HepG2 (cell line): Measurements from ENCODE around the gene CCDC201. TPM values are rescaled to one million over a fixed set of nuclear protein-coding genes. Genes with fewer than 3 reads are reported as not detected.

ENCODE experiments used
- AGO1 ChIP-seq: fragments of 200-400 bp; formaldehyde crosslinking; IDR thresholded peaks from 2 replicates; pipeline ENCODE4 v1.6.1; 2017; ENCODE audit warnings: mild to moderate bottlenecking, low read depth, low read length, moderate library complexity; ENCODE audit not compliant: poor library complexity, severe bottlenecking
- ARID5B ChIP-seq: IDR thresholded peaks from 2 replicates; pipeline ENCODE4 v1.4.0; 2020; ENCODE audit warnings: mild to moderate bottlenecking, missing genetic modification reagents
- DNMT1 ChIP-seq: sonication (generic); formaldehyde crosslinking; IDR thresholded peaks from 2 replicates; pipeline ENCODE4 v1.5.1; 2020; ENCODE audit warnings: mild to moderate bottlenecking, missing genetic modification reagents
- FOXP4 ChIP-seq: sonication (generic); formaldehyde crosslinking; IDR thresholded peaks from 2 replicates; pipeline ENCODE4 v1.4.0; 2020; ENCODE audit warnings: missing genetic modification reagents
- HOXD1 ChIP-seq: sonication (generic); formaldehyde crosslinking; IDR thresholded peaks from 2 replicates; pipeline ENCODE4 v1.5.0; 2020; ENCODE audit warnings: missing genetic modification reagents
- KDM3A ChIP-seq: IDR thresholded peaks from 2 replicates; pipeline ENCODE4 v1.6.1; 2018; ENCODE audit warnings: low read depth, missing compliant biosample characterization
- MATR3 ChIP-seq: sonication (generic); formaldehyde crosslinking; IDR thresholded peaks from 2 replicates; pipeline ENCODE4 v1.4.0; 2020; ENCODE audit warnings: missing genetic modification reagents
- MAX ChIP-seq: IDR thresholded peaks from 2 replicates; pipeline ENCODE4 v1.6.1; 2012; ENCODE audit warnings: inconsistent platforms
- NFKB2 ChIP-seq: sonication (generic); formaldehyde crosslinking; IDR thresholded peaks from 2 replicates; pipeline ENCODE4 v1.4.0; 2020; ENCODE audit warnings: missing genetic modification reagents, borderline replicate concordance
- POLR2A ChIP-seq, 2 experiments: IDR thresholded peaks; 2 replicates each; pipeline ENCODE4 v1.6.1; 2011; ENCODE audit warnings: low read depth in 2 of 2, low read length in 2 of 2, mild to moderate bottlenecking in 1 of 2, moderate library complexity in 1 of 2; ENCODE audit not compliant: insufficient read depth in 1 of 2
- PTBP1 ChIP-seq: fragments of 200-400 bp; formaldehyde crosslinking; IDR thresholded peaks from 2 replicates; pipeline ENCODE4 v1.6.1; 2018; ENCODE audit warnings: low read length, low read depth; ENCODE audit not compliant: poor library complexity, severe bottlenecking
- TFDP2 ChIP-seq: sonication (generic); formaldehyde crosslinking; IDR thresholded peaks from 2 replicates; pipeline ENCODE4 v1.4.0; 2020; ENCODE audit warnings: missing genetic modification reagents
- ZFP91 ChIP-seq: sonication (generic); formaldehyde crosslinking; IDR thresholded peaks from 2 replicates; pipeline ENCODE4 v1.9.0; 2022; ENCODE audit warnings: missing genetic modification reagents, mild to moderate bottlenecking, borderline replicate concordance
- ZNF34 ChIP-seq: sonication (generic); formaldehyde crosslinking; IDR thresholded peaks from 2 replicates; pipeline ENCODE4 v1.4.0; 2020; ENCODE audit warnings: mild to moderate bottlenecking, missing genetic modification reagents, borderline replicate concordance
- ZNF790 ChIP-seq: sonication (generic); formaldehyde crosslinking; IDR thresholded peaks from 2 replicates; pipeline ENCODE4 v1.8.0; 2022; ENCODE audit warnings: missing genetic modification reagents, mild to moderate bottlenecking, borderline replicate concordance
- ZNF841 ChIP-seq: sonication (generic); formaldehyde crosslinking; IDR thresholded peaks from 2 replicates; pipeline ENCODE4 v1.8.1; 2023; ENCODE audit warnings: missing genetic modification reagents, borderline replicate concordance
- ZSCAN20 ChIP-seq: sonication (generic); formaldehyde crosslinking; IDR thresholded peaks from 2 replicates; pipeline ENCODE4 v1.4.0; 2020; ENCODE audit warnings: missing genetic modification reagents, mild to moderate bottlenecking, borderline replicate concordance
- polyA plus RNA-seq, 8 experiments: library from polyadenylated mRNA; depleted of rRNA in 3 of 8; stranded (reverse) in 7 of 8; unstranded in 1 of 8; fragments of >200 nt; fragmentation: Illumina TruSeq in 4 of 8; extraction: Trizol in 4 of 8; gene quantifications; 2 replicates each; pipeline versions ENCODE4 v1.2.1 to v1.2.3, GENCODE V29; 2011 to 2016; ENCODE audit warnings: low read depth in 4 of 8, missing spikeins in 1 of 8, mixed read lengths in 1 of 8; ENCODE audit not compliant: insufficient read depth in 1 of 8
- total RNA-seq, 5 experiments: library from RNA; depleted of rRNA; stranded (reverse); fragments of >200 nt; fragmentation: Illumina TruSeq; extraction: Trizol; gene quantifications; 2 replicates each; pipeline ENCODE4 v1.2.3, GENCODE V29; 2016; ENCODE audit warnings: low read depth in 1 of 5
- TF ChIP-seq, protein P1 (sequence below): IDR thresholded peaks from 2 replicates; pipeline ENCODE4 v1.6.1; 2016; ENCODE audit warnings: mild to moderate bottlenecking

CCDC201 gene
- total and polyA plus RNA-seq, 2 of the 13 experiments (the other 11 are each of a cell fraction or from before 2014, with no cell fraction given), result 0.92 TPM; not detected in 1

DNA sequence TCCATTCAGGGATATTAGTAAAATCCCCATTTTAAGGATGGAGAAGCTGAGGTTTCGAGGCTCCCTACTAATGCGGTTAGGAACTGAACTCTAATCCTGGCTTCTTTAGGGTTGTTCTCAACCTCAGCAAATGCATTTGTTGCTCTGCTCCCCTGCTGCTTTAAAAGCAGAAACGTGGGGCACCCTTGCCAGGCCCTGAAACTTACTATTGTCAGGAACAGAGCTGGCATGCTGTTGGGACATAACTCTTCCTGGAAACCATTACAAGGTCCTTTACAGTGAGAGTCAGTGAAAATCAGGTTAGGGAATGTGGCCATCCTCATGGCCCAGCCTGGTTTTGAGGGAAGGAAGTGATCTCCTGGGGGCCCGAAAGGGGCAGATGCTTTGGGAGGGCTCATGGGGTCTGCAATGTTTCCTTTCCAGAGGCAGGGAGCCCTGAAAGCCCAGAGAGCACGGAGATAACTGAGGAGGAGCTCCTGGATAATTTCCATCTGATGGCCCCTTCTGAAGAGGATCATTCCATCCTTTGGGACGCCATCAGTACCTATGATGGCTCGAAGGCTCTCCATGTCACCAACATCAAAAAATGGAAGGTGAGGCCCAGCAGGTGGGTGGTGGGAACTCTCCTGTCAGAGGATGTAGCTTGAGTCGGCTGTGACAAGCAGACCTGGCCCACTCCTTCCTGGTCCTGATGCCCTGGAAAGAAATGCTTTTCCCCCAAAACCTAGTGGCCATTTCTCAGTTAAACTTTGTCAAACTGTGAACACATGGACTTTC, 17.4 kb upstream of the CCDC201 start (continued):
- no peak for TF ChIP-seq DNMT1
- no peak for TF ChIP-seq TFDP2 (CRISPR knock-in tag)
- TF ChIP-seq ZFP91 (CRISPR knock-in tag), result peak; percentile 35; the same call in 1 of the 2 replicates
- no peak for TF ChIP-seq ZNF34 (CRISPR knock-in tag)
- TF ChIP-seq PTBP1, result no peak
- TF ChIP-seq ARID5B (CRISPR knock-in tag), result no peak
- peak; percentile 53; the same call in 1 of the 2 replicates for TF ChIP-seq NFKB2 (CRISPR knock-in tag)
- TF ChIP-seq, protein P1, sequence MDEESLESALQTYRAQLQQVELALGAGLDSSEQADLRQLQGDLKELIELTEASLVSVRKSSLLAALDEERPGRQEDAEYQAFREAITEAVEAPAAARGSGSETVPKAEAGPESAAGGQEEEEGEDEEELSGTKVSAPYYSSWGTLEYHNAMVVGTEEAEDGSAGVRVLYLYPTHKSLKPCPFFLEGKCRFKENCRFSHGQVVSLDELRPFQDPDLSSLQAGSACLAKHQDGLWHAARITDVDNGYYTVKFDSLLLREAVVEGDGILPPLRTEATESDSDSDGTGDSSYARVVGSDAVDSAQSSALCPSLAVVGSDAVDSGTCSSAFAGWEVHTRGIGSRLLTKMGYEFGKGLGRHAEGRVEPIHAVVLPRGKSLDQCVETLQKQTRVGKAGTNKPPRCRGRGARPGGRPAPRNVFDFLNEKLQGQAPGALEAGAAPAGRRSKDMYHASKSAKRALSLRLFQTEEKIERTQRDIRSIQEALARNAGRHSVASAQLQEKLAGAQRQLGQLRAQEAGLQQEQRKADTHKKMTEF (CRISPR knock-in tag), result no peak; the same call in 1 of the 2 replicates
- TF ChIP-seq MAX, result no peak
- no peak for TF ChIP-seq MATR3 (CRISPR knock-in tag)
- peak in 1 of 2 experiments; percentile 0; a peak in 1 of 4 replicates for TF ChIP-seq POLR2A (IDR thresholded peaks at IDR 0.05; ENCODE audit: insufficient read depth in 1 of 2, low read depth in 2 of 2, low read length in 2 of 2)
- peak; percentile 90; the same call in 1 of the 2 replicates for TF ChIP-seq ZSCAN20 (CRISPR knock-in tag)
- TF ChIP-seq ZNF790, result no peak
- no peak for TF ChIP-seq ZNF841 (CRISPR knock-in tag)
- peak; percentile 36; the same call in 1 of the 2 replicates for TF ChIP-seq FOXP4 (CRISPR knock-in tag)
- no peak for TF ChIP-seq AGO1
- TF ChIP-seq KDM3A (CRISPR knock-in tag), result no peak; the same call in 1 of the 2 replicates
- TF ChIP-seq HOXD1 (CRISPR knock-in tag), result no peak; the same call in 1 of the 2 replicates
